B cell (primary cell): ENCODE measurements around the gene DSCAML1. TPM values are rescaled to one million over a fixed set of nuclear protein-coding genes. Genes with fewer than 3 reads are reported as not detected.

ENCODE experiments used
- ATAC-seq: fragments of 200-7000 bp; cut with Tn5 transposase; one replicate; pipeline ENCODE4 v1.10.0; 2021; ENCODE audit warnings: low read depth, mild to moderate bottlenecking, moderate number of reproducible peaks, moderate library complexity
- CTCF ChIA-PET: fragments of 350-600 bp; sonication (Branson Sonifier 250); formaldehyde crosslinking; loops from one replicate; lab custom pipeline; 2021; ENCODE audit warnings: antibody characterized with exemption, inconsistent platforms; lab: Charles Lee
- POLR2A ChIA-PET: fragments of 350-600 bp; sonication (Branson Sonifier 250); formaldehyde crosslinking; loops from one replicate; lab custom pipeline; 2021; ENCODE audit warnings: antibody characterized with exemption; lab: Charles Lee
- DNase-seq: peaks from one replicate; pipeline ENCODE4 v3.0.0; 2013
- H2AFZ ChIP-seq: 2 replicates; pipeline ENCODE4 v1.6.1; 2012; ENCODE audit warnings: mild to moderate bottlenecking, low read depth, low read length; ENCODE audit not compliant: insufficient read depth, poor library complexity, severe bottlenecking
- H3K27ac ChIP-seq, 2 donors: 1 replicate in 1 of 2; 2 replicates in 1 of 2; pipeline ENCODE4 v1.5.1; 2012 to 2013; ENCODE audit warnings: low read length in 2 of 2, mild to moderate bottlenecking in 2 of 2, moderate library complexity in 1 of 2
- H3K27me3 ChIP-seq, 4 experiments: fragments of 200-600 bp in 1 of 4; sonication (generic) in 1 of 4; replicated peaks in 1 of 4; 1 replicate in 2 of 4; 2 replicates in 2 of 4; pipeline versions ENCODE4 v1.6.1 to v1.7.0; 2013 to 2016; ENCODE audit warnings: low read length in 3 of 4, mild to moderate bottlenecking in 2 of 4, mixed read lengths in 1 of 4, moderate library complexity in 1 of 4; ENCODE audit not compliant: insufficient read depth in 4 of 4, control insufficient read depth in 3 of 4; ENCODE audit errors: control extremely low read depth in 1 of 4
- H3K36me3 ChIP-seq, 2 experiments: replicated peaks in 1 of 2; 1 replicate in 1 of 2; 2 replicates in 1 of 2; pipeline versions ENCODE4 v1.6.1 to v1.7.1; 2013; ENCODE audit warnings: low read length in 1 of 2; ENCODE audit not compliant: insufficient read depth in 2 of 2, control insufficient read depth in 1 of 2; ENCODE audit errors: control extremely low read depth in 1 of 2, extremely low read depth in 1 of 2
- H3K4me1 ChIP-seq, 2 donors: fragments of 200-600 bp in 1 of 2; sonication (generic) in 1 of 2; 1 replicate in 1 of 2; 2 replicates in 1 of 2; pipeline versions ENCODE4 v1.5.1 to v1.6.1; 2013 to 2017; ENCODE audit warnings: low read length in 2 of 2; ENCODE audit not compliant: control insufficient read depth in 2 of 2, insufficient read depth in 2 of 2
- H3K4me2 ChIP-seq: replicated peaks from 2 replicates; pipeline ENCODE3; 2012; ENCODE audit warnings: mild to moderate bottlenecking, low read depth, low read length; ENCODE audit not compliant: poor library complexity, severe bottlenecking
- H3K4me3 ChIP-seq, 5 experiments: fragments of 200-600 bp in 1 of 5; sonication (generic) in 1 of 5; 1 replicate in 3 of 5; 2 replicates in 2 of 5; pipeline versions ENCODE4 v1.5.1 to v1.7.0; 2011 to 2016; ENCODE audit warnings: low read length in 4 of 5, mild to moderate bottlenecking in 4 of 5, low read depth in 2 of 5, control low read depth in 1 of 5, moderate library complexity in 1 of 5; ENCODE audit not compliant: insufficient read depth in 1 of 5; ENCODE audit errors: control extremely low read depth in 1 of 5, extremely low read depth in 1 of 5
- H3K79me2 ChIP-seq: fragments of 200-600 bp; sonication (generic); one replicate; pipeline ENCODE4 v1.6.0; 2016; ENCODE audit warnings: low read length; ENCODE audit not compliant: control insufficient read depth, insufficient read depth
- H3K9ac ChIP-seq: fragments of 200-600 bp; sonication (generic); 2 replicates; pipeline ENCODE4 v1.6.1; 2017; ENCODE audit warnings: mild to moderate bottlenecking, low read length, moderate library complexity
- H3K9me3 ChIP-seq, 3 donors: one replicate each; pipeline versions ENCODE4 v1.6.1 to v1.7.1; 2013; ENCODE audit warnings: low read length in 2 of 3; ENCODE audit not compliant: control insufficient read depth in 2 of 3, insufficient read depth in 1 of 3; ENCODE audit errors: control extremely low read depth in 1 of 3
- H4K20me1 ChIP-seq: 2 replicates; pipeline ENCODE4 v1.6.0; 2012; ENCODE audit warnings: mild to moderate bottlenecking, low read length; ENCODE audit not compliant: insufficient read depth, control insufficient read depth, poor library complexity, severe bottlenecking
- H3K27ac Mint-ChIP-seq: one replicate; pipeline ENCODE4 v1.8.0; 2021; ENCODE audit warnings: mixed read lengths
- H3K27me3 Mint-ChIP-seq: one replicate; pipeline ENCODE4 v1.8.0; 2021; ENCODE audit warnings: mixed read lengths
- H3K4me1 Mint-ChIP-seq: one replicate; pipeline ENCODE4 v1.8.0; 2021; ENCODE audit warnings: mixed read lengths
- H3K4me3 Mint-ChIP-seq: one replicate; pipeline ENCODE4 v1.8.0; 2021; ENCODE audit warnings: mixed read lengths
- H3K9me3 Mint-ChIP-seq: one replicate; pipeline ENCODE4 v1.8.0; 2022; ENCODE audit warnings: mixed read lengths; ENCODE audit not compliant: insufficient read depth
- EZH2 ChIP-seq: IDR thresholded peaks from 2 replicates; pipeline ENCODE4 v1.6.1; 2012; ENCODE audit warnings: borderline replicate concordance, low read depth, mild to moderate bottlenecking, moderate library complexity, low read length; ENCODE audit not compliant: insufficient read depth, poor library complexity, severe bottlenecking
- WGBS: methylation state at CpG from one replicate; pipeline ENCODE4 v1.1.5; 2013; ENCODE audit warnings: missing lambda C conversion rate; ENCODE audit not compliant: insufficient coverage; 5-methylcytosine and 5-hydroxymethylcytosine counted together
- intact Hi-C: fragments of 100-400 bp; cut with micrococcal nuclease; formaldehyde crosslinking; loops from one replicate; pipeline ENCODE4 v1.10.0; 2022
- polyA plus RNA-seq: library from polyadenylated mRNA; depleted of rRNA; stranded (reverse); fragments of >200 nt; gene quantifications from 2 replicates; pipeline ENCODE4 v1.2.3, GENCODE V29; 2012
- total RNA-seq, 2 donors: library from RNA; stranded (reverse); fragments of 120-200 nt in 1 of 2; gene quantifications; 1 replicate in 1 of 2; 2 replicates in 1 of 2; pipeline versions ENCODE4 v1.2.3 to v1.2.4, GENCODE V29; 2013 to 2022
- TF ChIP-seq, protein P1 (sequence below): fragments of 200-600 bp; IDR thresholded peaks from one replicate; pipeline ENCODE4 v1.8.0; 2022; ENCODE audit warnings: antibody characterized with exemption, mild to moderate bottlenecking

The DSCAML1 gene
- total and polyA plus RNA-seq, 2 donors (not counting 1 experiment from before 2014, with no cell fraction given): 1.2 to 6.2 TPM

DNA sequence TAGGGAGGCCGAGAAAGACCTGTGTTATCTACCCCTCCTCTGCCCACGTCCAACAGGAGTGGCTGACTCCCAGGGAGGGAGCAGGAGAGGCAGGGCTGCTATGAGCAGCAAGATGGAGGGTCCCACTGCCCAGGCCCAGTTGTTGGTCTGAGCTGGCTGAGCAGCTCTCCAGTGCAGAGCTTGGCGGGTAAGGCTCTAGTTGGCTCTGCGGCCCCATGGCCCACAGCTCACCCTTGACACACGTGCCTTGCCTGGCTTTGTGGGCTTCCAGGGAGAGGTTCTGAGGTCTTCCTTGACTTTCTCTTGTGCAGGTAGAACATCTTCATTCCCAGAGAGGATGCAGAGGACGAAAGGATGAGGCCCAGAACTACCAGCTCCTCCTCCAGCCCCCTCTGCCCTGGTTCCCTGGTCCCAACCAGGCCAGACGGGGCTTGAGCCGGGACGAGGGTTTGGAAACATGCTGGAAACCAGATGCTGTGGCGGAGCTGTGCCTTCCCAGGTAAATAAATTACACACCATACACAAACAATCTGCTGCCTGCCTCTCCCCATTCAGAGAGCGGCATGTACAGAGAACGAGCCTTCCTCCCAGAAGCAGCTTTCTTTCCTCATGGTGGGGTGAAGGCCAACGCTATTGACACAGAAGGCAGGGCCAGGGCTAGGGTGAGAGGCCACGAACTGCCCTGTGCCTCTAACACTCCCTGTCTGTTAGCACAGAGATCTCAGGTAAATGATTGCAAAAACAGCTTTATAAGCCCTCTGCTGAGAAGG is 48.1 kb downstream of the DSCAML1 start:
- H3K9me3 ChIP-seq: peaks cover 0 to 4% (median 0%) of the 10 kb centered on the region in 3 donors
- Mint-ChIP-seq H3K9me3 (no peaks in the 10 kb centered on the region), H3K27me3 (peaks cover 5% of the 10 kb centered on the region), H3K27ac (no peak overlapping the region), H3K4me3 (no peak overlapping the region), H3K4me1 (no peaks in the 10 kb centered on the region)
- H3K36me3 ChIP-seq: no peaks in the 10 kb centered on the region
- whole genome bisulfite sequencing: 85% methylated on average over 14 of the region's 14 CpGs
- no peak overlapping the region for H2AFZ ChIP-seq
- TF ChIP-seq, protein P1, sequence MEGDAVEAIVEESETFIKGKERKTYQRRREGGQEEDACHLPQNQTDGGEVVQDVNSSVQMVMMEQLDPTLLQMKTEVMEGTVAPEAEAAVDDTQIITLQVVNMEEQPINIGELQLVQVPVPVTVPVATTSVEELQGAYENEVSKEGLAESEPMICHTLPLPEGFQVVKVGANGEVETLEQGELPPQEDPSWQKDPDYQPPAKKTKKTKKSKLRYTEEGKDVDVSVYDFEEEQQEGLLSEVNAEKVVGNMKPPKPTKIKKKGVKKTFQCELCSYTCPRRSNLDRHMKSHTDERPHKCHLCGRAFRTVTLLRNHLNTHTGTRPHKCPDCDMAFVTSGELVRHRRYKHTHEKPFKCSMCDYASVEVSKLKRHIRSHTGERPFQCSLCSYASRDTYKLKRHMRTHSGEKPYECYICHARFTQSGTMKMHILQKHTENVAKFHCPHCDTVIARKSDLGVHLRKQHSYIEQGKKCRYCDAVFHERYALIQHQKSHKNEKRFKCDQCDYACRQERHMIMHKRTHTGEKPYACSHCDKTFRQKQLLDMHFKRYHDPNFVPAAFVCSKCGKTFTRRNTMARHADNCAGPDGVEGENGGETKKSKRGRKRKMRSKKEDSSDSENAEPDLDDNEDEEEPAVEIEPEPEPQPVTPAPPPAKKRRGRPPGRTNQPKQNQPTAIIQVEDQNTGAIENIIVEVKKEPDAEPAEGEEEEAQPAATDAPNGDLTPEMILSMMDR: no peak
- TF ChIP-seq EZH2: no peak
- H3K9ac ChIP-seq: no peak overlapping the region
- H3K4me2 ChIP-seq: no peak overlapping the region
- no peaks in the 10 kb centered on the region for H4K20me1 ChIP-seq
- intact Hi-C loops: no loop called here
- CTCF ChIA-PET: no interaction called here
- no peak overlapping the region for H3K27ac ChIP-seq
- H3K4me3 ChIP-seq: no peak overlapping the region
- peaks cover 0 to 7% (median 0%) of the 10 kb centered on the region in 4 experiments for H3K27me3 ChIP-seq
- ATAC-seq (no peak), DNase-seq (no peak)
- H3K79me2 ChIP-seq: no peaks in the 10 kb centered on the region
- POLR2A ChIA-PET: no interaction called here
- no peaks in the 10 kb centered on the region for H3K4me1 ChIP-seq

DNA sequence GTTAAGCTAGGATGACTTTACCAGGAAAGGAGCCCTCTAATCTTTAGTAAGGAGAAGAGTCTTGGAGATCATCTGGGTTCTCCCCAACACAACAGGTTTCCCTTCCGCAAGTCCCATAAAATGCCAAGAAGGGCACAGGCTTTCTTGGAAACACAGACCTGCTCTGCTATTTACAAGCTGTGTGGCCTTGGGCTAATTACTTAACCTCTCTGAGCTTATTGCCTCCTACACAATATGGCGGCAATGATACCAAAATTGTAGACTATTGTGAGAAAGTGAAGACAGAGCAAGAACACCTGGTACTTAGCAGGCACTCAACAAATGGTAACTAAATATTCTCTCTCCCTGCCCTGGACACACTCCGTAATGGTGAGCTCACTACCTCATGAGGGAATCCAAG is 49.1 kb downstream of the DSCAML1 start:
- no peak overlapping the region for H3K27ac ChIP-seq
- no peak overlapping the region for H2AFZ ChIP-seq
- H3K27ac Mint-ChIP-seq: no peak overlapping the region
- H3K4me3 Mint-ChIP-seq: no peak overlapping the region
- DNase-seq (no peak), ATAC-seq (no peak)
- H4K20me1 ChIP-seq: no peaks in the 10 kb centered on the region
- no peak overlapping the region for H3K9ac ChIP-seq
- ChIA-PET CTCF (no interaction called here), POLR2A (no interaction called here)
- H3K4me1 ChIP-seq: no peaks in the 10 kb centered on the region
- no peaks in the 10 kb centered on the region for H3K4me1 Mint-ChIP-seq
- H3K4me3 ChIP-seq: no peak overlapping the region
- intact Hi-C loops: no loop called here
- peaks cover 0 to 11% (median 0%) of the 10 kb centered on the region in 4 experiments for H3K27me3 ChIP-seq
- no peak overlapping the region for H3K4me2 ChIP-seq
- TF ChIP-seq, protein P1: no peak
- no peak for TF ChIP-seq EZH2
- H3K79me2 ChIP-seq: no peaks in the 10 kb centered on the region
- H3K9me3 Mint-ChIP-seq: no peaks in the 10 kb centered on the region
- H3K36me3 ChIP-seq: no peaks in the 10 kb centered on the region
- WGBS: 90% methylated on average over 2 of the region's 3 CpGs
- H3K27me3 Mint-ChIP-seq: peaks cover 13% of the 10 kb centered on the region
- peaks cover 0 to 4% (median 0%) of the 10 kb centered on the region in 3 donors for H3K9me3 ChIP-seq
